ENCODE results near the gene PEAK1.

DNA sequence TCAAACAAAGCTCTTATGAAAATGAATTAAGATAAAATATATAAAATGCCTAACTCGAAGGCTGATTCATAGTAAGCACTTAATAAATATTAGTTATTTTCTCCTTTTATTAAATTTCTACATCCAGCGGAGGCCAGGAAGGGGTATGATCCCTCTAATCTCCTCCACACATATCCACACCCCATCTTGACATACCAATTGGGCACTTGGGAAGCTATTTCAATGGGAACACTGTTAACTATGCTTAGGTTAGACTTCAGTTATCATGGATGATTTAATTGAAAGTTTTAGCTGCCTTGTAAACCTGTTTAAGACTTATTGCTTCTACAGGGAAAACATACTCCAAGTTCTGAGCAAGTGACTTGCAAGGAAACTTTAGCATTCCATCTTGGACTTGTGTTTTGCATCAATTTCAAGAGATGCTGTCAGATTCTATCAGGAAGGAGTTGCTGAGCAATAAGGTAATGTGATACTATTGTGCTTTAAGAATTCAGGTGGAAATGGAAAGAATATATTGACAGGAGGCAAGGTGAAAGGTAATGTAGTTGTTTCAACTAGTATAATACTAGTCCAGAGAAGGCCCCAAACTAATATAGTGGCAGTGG lies 228.6 kb downstream of the PEAK1 start:
- no peak for TF ChIP-seq POLR2A (IDR thresholded peaks at IDR 0.05)
- TF ChIP-seq, protein P1, sequence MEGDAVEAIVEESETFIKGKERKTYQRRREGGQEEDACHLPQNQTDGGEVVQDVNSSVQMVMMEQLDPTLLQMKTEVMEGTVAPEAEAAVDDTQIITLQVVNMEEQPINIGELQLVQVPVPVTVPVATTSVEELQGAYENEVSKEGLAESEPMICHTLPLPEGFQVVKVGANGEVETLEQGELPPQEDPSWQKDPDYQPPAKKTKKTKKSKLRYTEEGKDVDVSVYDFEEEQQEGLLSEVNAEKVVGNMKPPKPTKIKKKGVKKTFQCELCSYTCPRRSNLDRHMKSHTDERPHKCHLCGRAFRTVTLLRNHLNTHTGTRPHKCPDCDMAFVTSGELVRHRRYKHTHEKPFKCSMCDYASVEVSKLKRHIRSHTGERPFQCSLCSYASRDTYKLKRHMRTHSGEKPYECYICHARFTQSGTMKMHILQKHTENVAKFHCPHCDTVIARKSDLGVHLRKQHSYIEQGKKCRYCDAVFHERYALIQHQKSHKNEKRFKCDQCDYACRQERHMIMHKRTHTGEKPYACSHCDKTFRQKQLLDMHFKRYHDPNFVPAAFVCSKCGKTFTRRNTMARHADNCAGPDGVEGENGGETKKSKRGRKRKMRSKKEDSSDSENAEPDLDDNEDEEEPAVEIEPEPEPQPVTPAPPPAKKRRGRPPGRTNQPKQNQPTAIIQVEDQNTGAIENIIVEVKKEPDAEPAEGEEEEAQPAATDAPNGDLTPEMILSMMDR (IDR thresholded peaks at IDR 0.05) = no peak
